HG02763 (cell line): Measurements from ENCODE around the gene TEAD1.

Experiments
- ATAC-seq: cut with Tn5 transposase; IDR thresholded peaks from one replicate; pipeline ENCODE4 v1.9.1; 2021; ENCODE audit warnings: mild to moderate bottlenecking, moderate library complexity; ENCODE audit not compliant: unreplicated experiment

TEAD1 gene

DNA sequence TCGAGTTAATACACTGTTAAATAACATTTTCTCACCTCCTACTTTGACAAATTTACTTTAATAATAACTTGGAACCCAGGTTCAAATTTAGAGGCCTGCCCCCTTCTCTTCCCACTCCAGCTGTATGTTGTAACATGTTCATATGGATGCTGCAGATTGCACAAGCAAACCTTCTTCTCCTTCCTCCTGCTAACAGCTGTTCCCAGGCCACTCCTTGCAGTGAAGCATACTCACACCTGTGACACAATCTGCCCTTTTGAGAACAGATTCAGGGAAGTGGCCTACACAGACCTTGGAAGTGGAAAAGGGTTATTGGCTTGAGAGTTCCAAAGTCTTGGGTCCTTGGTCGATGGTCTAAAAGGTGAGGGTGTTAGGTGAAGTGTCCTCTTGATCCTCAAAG, 131.9 kb downstream of the TEAD1 start:
- ATAC-seq, result no peak

- ATAC-seq, result no peak
Observed at GRCh38 chr11:12807621-12808020, 133.4 kb downstream of the TEAD1 start.

- ATAC-seq, result no peak
Observed at GRCh38 chr11:12808519-12808918, 134.3 kb downstream of the TEAD1 start.

GRCh38 chr11:12809364-12809763, 135.1 kb downstream of the TEAD1 start:
- no peak for ATAC-seq

- ATAC-seq, result no peak
Observed at GRCh38 chr11:12809864-12810567, 135.8 kb downstream of the TEAD1 start.

DNA sequence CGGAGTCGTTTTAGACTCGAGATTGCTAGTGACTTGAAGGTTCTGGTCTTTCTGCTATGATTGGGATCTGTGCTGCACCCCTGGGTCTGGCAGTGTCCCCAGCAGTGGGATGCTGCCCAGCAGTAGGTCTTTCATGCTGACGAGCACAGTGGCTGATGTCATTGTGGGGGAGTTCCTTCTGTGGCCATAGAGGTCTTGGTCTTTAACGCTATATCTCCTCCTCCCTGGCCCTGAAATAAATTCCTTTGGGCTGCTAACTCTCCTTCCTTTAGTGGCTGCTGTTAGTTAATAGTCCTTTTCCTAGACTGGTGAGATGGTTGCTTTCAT, 136.3 kb downstream of the TEAD1 start:
- ATAC-seq, result no peak

DNA sequence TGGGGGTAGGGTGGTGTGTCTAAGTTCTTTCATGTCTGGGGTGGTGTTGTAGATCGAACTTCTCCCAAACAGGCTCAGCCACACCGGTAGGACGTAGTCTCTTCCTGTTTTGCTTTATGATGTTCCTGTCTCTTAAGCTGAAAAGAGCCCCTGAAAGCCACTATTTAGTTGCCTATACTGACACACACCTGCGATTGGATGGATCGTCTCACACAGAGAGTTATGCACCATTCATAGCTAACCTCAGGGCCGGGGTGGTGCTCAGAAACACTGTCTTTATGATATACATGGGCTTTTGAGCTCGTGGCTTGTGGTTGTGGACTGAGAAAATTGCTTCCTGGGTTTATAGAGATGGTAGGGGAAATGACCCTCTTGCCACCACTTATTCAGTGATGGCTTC, 137.6 kb downstream of the TEAD1 start:
- ATAC-seq, result no peak

DNA sequence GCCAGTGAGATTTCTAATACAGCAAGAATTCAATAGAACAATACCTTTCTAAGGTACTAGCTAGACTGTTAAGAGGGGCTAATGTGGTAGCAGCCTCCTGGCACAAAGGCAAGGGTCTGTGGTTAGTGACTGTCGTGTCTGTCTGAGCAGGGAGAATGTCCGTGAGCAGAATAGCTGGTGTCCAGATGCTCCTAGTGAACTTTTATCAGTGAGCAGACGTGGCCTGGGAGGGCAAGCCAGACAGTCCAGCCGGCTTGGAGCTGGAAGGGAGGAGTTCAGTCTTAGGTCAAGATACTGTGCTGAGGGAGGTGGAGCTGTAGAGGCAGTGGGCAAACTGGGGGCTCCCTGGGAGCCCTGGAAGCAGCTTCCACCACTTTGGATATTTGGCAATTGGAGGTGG, 138.6 kb downstream of the TEAD1 start:
- no peak for ATAC-seq

DNA sequence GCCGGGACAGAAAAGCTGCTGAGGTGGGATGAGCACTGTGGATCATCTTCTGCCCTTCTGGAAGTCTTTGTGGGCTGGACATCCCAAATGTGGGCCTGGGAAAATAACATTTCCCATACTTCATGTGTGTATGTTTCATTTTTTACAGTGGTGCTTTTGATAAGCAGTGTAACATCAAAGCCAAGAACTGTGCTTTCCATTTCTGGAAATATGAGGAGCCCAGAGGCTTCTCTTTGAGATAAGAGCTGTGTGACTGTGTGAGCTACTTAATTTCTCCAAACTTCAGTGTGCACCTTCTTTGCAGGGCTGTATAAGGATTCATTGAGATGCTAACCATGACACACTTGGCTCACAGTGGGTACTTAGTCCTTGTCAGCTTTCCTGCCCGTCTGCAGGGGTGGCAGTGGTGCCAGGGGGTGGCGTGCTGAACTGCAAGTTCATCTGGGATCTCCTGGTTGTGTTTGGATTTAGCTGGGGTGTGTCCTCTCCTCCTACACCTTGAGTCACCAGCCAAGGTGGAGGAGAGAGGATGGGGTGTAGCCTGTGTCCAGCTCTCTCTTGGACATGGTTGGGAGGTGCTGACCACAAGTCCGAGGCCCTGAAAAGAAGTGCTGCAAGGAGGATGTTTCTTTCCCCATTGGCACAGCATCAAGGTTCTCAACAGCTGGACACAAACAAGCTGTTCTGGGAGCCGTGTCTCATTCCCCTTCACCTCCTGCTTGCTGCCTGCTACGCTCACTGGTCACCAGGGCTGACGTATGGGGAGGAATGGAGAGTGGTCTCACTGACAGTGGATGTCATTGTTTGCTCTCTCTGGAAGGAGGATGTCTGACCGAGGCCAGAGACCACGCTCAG, 139.4 kb downstream of the TEAD1 start:
- no peak for ATAC-seq

DNA sequence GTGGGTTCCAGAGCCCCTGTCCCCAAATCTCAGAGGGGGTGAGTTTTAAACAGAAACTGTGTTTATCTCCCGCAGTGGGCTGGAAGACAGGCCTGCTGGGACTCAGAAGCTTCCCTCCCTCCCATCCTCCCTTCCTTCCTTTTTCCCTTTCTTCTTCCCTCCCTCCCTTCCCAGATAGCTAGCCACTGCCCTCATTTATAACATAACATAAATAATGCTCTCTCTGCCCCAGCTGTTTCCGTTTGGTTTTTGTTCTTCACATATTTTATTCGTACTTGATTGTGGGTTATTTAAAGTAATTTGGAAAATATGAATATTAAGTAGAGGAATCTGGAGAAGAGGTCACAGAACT, 140.9 kb downstream of the TEAD1 start:
- ATAC-seq, result no peak

- ATAC-seq, result no peak
Observed at GRCh38 chr11:12815931-12816494, 141.8 kb downstream of the TEAD1 start.

DNA sequence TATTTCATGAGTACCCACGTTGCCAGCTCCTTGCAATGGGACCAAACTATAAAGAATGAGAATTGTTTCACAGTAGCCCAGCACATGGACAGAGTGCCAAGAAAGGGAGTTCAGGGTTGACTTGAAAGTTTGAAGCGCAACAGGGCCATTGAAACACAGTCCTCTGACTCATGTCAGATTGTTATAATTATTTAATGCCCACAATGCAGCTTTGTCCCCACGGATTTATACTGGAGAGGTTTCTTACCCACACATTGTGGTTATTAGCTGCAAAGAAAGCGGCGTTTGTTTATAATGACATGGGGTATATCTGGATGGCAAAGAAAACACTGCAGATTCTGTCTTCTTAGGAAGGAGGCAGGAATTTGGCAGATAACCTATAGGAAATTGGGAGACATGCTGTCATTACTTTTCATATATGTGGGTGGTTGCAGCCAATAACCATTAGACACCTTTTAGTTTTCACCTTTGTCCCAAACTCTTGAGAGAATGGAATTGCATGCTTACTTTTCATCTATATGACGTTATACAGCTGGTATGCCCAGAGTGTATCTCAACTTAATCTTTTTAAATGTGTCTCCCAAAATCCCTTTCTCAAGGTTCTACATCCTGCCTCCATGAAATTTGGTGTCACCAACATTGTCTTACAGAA, 143.6 kb downstream of the TEAD1 start:
- ATAC-seq, result no peak

- ATAC-seq, result no peak
Observed at GRCh38 chr11:12818333-12819015, 144.3 kb downstream of the TEAD1 start.

DNA sequence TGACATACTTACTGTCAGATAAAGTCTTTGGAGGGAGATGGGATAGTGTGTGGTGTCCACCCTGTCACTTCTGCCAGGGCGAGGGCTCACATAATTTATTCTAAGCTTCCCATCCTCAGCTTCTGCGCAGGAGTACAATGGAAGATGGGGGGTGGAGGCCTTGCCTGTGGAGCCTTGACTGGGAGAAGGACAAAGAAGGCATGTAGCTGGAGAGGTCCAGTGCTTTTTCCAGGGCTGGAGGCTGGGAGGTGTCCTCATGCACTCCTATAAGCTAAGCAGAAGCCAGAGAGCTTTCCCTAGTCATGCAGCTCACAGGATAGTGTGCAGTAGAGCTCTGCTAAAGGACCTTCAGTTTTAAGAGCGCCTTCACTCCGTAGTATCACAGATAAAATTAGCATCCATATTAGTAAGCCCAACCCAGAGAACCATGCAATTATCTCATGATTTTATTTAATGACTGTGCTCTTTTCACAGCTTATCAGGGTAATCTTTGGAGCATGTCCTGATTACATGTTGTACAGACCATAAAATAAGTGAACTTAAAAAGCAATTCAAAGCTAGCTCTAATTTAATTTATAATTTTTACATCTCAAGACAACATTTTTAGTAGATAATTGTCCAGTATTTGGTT, 148.3 kb downstream of the TEAD1 start:
- no peak for ATAC-seq

DNA sequence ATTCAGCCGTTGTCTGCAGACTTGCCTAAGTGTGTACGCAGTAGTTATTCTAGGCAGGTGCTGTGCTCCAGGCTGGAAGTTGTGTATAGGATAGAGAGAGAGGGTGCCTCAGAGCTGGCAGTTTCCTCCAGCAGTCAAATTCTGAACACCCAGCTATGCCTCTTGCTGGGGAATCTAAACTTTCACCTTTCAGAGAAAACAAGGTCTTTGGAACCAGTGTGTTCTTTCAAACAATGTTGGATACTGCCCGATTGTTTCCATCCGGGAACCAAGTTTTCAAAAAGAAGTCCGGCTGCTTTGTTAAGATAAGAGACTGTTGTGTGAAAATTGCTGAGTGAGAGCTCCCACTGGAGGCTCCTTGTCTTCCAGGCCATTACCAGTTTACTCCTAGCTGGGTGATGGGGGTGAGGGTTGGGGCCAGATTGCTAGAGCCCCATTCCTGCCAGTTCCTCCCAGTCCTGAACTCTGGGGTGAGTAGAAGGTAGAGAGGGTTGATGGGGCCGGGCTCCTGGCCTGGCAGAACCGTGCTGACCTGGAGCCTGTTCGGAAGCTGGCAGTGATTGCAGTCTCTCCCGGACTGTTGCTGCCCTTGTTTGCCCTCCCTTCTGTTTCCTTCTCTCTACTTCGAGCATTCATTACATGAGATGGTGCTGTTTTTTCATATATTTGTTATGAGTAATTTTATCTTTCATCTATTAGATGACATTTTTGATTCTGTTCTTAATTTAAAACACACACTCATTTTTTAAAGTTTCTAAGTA, 150.2 kb downstream of the TEAD1 start:
- ATAC-seq, result no peak

DNA sequence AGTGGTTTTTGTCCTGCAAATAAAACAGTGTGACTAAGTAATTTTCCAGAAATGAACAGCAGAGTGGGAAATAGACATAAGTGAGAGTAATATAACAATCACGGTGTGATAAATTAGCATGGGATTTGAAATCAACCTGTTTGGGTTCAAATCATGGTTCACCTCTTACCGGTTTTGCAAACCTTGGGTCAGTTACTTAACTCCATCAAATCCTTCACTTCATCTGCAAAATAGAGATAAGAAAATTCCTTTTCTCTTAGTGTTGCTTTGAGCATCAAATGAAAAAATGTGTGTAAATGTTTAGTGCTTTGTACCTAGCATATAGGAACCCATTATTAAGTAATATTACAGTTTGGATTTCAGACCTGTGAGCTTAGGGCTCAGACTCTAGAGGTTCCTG, 152.2 kb downstream of the TEAD1 start:
- ATAC-seq, result no peak

DNA sequence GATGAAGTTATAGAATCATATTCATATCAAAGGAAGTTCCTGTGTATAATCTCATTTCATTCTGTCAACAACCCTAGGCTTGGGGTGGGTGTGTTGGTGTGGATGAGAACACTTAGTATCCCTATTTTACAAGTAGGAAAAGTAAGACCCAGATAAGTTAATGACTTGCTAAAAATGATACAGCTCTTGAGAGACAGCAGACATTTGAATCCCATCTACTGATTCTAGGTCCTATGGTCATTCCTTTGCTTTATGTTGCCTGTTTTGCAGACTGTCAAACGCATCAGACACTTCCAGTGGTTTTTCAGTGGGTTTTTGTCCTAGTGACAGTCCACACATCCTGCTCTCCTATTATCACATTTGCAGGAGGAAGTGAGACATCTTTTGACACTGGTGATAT, 153.1 kb downstream of the TEAD1 start:
- no peak for ATAC-seq

GRCh38 chr11:12827929-12828812, 153.9 kb downstream of the TEAD1 start:
- ATAC-seq, result no peak

GRCh38 chr11:12829131-12829530, 154.9 kb downstream of the TEAD1 start:
- no peak for ATAC-seq
